NCI-H226 (cell line): ENCODE measurements around the gene AFAP1L2.

Experiments
- DNase-seq: peaks from one replicate; pipeline ENCODE4 v3.0.0-alpha.2; 2015

Gene AFAP1L2

GRCh38 chr10:114332301-114333192 is 71.8 kb downstream of the AFAP1L2 start:
- no peak for DNase-seq

GRCh38 chr10:114329634-114330365 is 74.5 kb downstream of the AFAP1L2 start:
- DNase-seq = no peak

GRCh38 chr10:114328874-114329273 is 75.4 kb downstream of the AFAP1L2 start:
- no peak for DNase-seq

- DNase-seq = no peak
Measured at GRCh38 chr10:114328441-114328812, 75.9 kb downstream of the AFAP1L2 start.

GRCh38 chr10:114327537-114328440 is 76.5 kb downstream of the AFAP1L2 start:
- no peak for DNase-seq

- DNase-seq = no peak
Measured at GRCh38 chr10:114326795-114327194, 77.5 kb downstream of the AFAP1L2 start.

- DNase-seq = no peak
Measured at GRCh38 chr10:114323023-114323422, 81.3 kb downstream of the AFAP1L2 start.

- peak; percentile 17 for DNase-seq
Measured at GRCh38 chr10:114322344-114322743, 82.0 kb downstream of the AFAP1L2 start.

GRCh38 chr10:114320249-114321116 is 83.8 kb downstream of the AFAP1L2 start:
- peak; percentile 78 for DNase-seq

GRCh38 chr10:114319406-114320248 is 84.7 kb downstream of the AFAP1L2 start:
- DNase-seq = no peak

- no peak for DNase-seq
Measured at GRCh38 chr10:114316744-114317143, 87.6 kb downstream of the AFAP1L2 start.

- no peak for DNase-seq
Measured at GRCh38 chr10:114315566-114316420, 88.5 kb downstream of the AFAP1L2 start.

GRCh38 chr10:114313866-114314265 is 90.4 kb downstream of the AFAP1L2 start:
- DNase-seq = no peak

- no peak for DNase-seq
Measured at GRCh38 chr10:114313139-114313538, 91.2 kb downstream of the AFAP1L2 start.

GRCh38 chr10:114311496-114312209 is 92.6 kb downstream of the AFAP1L2 start:
- DNase-seq = no peak

GRCh38 chr10:114311023-114311422 is 93.3 kb downstream of the AFAP1L2 start:
- DNase-seq = no peak

- DNase-seq = no peak
Measured at GRCh38 chr10:114310346-114310745, 94.0 kb downstream of the AFAP1L2 start.

- no peak for DNase-seq
Measured at GRCh38 chr10:114309364-114309651, 95.0 kb downstream of the AFAP1L2 start.

- peak; percentile 10 for DNase-seq
Measured at GRCh38 chr10:114308531-114309363, 95.6 kb downstream of the AFAP1L2 start.
